ENCODE measurements around the gene IRF2BP1.

DNA sequence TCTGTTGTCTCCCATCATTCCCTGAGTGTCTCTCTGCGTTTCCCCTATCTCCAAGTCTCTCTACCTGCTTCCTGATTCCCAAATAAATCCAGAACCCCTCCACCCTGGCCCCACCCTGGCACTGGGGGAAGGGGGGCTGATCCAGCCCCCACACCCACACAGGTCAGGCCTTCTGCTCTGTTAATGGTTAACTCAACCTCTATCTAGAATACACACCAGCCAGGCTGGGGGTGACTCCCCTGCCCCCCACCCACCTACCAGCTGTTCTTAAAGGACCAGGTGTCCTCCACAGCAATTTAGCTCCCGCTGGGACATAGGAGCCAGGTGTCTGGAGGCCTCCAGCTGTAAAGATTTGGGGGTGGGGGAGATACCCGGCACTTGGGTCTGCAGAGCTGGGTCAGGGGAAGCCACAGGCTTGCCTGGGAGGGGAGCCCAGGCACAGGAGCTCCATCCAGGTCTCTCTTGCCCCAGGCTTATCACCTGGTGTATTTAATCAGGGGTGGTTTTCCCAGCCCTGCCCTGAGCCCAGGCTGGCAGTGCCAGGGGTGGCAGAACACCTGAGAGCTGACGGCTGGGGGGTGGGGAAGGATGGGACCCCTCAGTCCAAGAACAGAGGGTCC is 3.9 kb downstream of the IRF2BP1 start:
- TF ChIP-seq, protein P1, sequence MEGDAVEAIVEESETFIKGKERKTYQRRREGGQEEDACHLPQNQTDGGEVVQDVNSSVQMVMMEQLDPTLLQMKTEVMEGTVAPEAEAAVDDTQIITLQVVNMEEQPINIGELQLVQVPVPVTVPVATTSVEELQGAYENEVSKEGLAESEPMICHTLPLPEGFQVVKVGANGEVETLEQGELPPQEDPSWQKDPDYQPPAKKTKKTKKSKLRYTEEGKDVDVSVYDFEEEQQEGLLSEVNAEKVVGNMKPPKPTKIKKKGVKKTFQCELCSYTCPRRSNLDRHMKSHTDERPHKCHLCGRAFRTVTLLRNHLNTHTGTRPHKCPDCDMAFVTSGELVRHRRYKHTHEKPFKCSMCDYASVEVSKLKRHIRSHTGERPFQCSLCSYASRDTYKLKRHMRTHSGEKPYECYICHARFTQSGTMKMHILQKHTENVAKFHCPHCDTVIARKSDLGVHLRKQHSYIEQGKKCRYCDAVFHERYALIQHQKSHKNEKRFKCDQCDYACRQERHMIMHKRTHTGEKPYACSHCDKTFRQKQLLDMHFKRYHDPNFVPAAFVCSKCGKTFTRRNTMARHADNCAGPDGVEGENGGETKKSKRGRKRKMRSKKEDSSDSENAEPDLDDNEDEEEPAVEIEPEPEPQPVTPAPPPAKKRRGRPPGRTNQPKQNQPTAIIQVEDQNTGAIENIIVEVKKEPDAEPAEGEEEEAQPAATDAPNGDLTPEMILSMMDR (IDR thresholded peaks at IDR 0.05; ENCODE audit: insufficient read depth, low read length), result no peak
- TF ChIP-seq POLR2AphosphoS5 (IDR thresholded peaks at IDR 0.05; ENCODE audit: low read depth), result no peak
- no peak for TF ChIP-seq GABPA (IDR thresholded peaks at IDR 0.05; ENCODE audit: low read depth)

Measured in HL-60 (cell line).